ENCODE results near the gene IL36RN.

IL36RN gene

GRCh38 chr2:113012436-113013335, 46.3 kb upstream of the IL36RN start:
- no peak overlapping the region for H2AFZ ChIP-seq
- no peaks in the 10 kb centered on the region for H3K79me2 ChIP-seq
- no peak overlapping the region for H3K27ac ChIP-seq
- no peaks in the 10 kb centered on the region for H3K27me3 ChIP-seq (ENCODE audit: control insufficient read depth, insufficient read depth, low read length)
- H3K9ac ChIP-seq: no peak overlapping the region
- H3K36me3 ChIP-seq (ENCODE audit: control insufficient read depth, insufficient read depth, low read length): no peaks in the 10 kb centered on the region
- TF ChIP-seq, protein P1, sequence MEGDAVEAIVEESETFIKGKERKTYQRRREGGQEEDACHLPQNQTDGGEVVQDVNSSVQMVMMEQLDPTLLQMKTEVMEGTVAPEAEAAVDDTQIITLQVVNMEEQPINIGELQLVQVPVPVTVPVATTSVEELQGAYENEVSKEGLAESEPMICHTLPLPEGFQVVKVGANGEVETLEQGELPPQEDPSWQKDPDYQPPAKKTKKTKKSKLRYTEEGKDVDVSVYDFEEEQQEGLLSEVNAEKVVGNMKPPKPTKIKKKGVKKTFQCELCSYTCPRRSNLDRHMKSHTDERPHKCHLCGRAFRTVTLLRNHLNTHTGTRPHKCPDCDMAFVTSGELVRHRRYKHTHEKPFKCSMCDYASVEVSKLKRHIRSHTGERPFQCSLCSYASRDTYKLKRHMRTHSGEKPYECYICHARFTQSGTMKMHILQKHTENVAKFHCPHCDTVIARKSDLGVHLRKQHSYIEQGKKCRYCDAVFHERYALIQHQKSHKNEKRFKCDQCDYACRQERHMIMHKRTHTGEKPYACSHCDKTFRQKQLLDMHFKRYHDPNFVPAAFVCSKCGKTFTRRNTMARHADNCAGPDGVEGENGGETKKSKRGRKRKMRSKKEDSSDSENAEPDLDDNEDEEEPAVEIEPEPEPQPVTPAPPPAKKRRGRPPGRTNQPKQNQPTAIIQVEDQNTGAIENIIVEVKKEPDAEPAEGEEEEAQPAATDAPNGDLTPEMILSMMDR (IDR thresholded peaks at IDR 0.05): no peak
- no peak overlapping the region for H3K4me2 ChIP-seq (ENCODE audit: low read length)
- H3K9me3 ChIP-seq (ENCODE audit: control insufficient read depth, low read length): no peaks in the 10 kb centered on the region
- H3K4me3 ChIP-seq (ENCODE audit: low read depth, low read length): no peak overlapping the region
- no peaks in the 10 kb centered on the region for H3K4me1 ChIP-seq

DNA sequence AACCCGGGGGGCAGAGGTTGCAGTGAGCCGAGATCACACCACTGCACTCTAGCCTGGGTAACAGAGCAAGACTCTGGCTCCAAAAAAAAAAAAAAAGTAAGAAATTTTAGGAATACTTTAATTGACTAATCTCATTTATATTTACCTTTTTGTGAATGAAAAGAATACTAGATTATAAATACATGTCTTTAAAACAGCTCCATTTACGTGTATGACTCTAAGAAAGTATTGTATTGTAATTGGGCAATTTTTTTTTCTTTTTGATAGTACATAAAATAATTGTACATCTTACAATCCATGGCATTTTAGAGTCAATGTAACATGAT, 45.7 kb upstream of the IL36RN start:
- TF ChIP-seq, protein P1 (IDR thresholded peaks at IDR 0.05): no peak
- H3K4me3 ChIP-seq (ENCODE audit: low read depth, low read length): no peak overlapping the region

DNA sequence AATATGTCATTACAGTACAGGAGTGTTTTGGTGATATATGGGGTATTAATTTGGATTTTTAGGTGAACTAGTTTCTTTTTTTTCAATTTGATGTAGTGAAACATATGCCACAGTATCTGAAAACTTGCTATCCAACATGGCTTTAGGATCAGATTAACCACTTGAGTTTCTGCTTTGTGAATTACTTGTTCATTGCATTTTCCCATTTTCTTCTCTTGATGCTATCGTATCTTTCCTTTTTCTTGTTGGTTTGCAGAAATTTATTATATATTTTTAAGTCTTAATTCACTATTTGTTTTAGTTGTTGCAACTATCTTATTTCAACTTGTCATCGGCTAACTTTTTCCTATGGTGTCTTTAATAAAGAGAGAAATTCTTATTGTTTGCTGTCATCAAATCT, 44.9 kb upstream of the IL36RN start:
- Histone ChIP-seq H3K4me1 (no peaks in the 10 kb centered on the region), H3K27ac (no peak overlapping the region), H3K4me2 (ENCODE audit: low read length) (no peak overlapping the region), H3K79me2 (no peaks in the 10 kb centered on the region), H3K9ac (no peak overlapping the region), H3K4me3 (ENCODE audit: low read depth, low read length) (no peak overlapping the region), H3K36me3 (ENCODE audit: control insufficient read depth, insufficient read depth, low read length) (no peaks in the 10 kb centered on the region), H3K27me3 (ENCODE audit: control insufficient read depth, insufficient read depth, low read length) (no peaks in the 10 kb centered on the region), H3K9me3 (ENCODE audit: control insufficient read depth, low read length) (no peaks in the 10 kb centered on the region), H2AFZ (no peak overlapping the region)
- TF ChIP-seq, protein P1 (IDR thresholded peaks at IDR 0.05): no peak

More for the DNA sequence above, 45.7 kb upstream of the IL36RN start:
- Histone ChIP-seq H3K79me2 (no peaks in the 10 kb centered on the region), H3K4me2 (ENCODE audit: low read length) (no peak overlapping the region), H3K9ac (no peak overlapping the region), H3K9me3 (ENCODE audit: control insufficient read depth, low read length) (no peaks in the 10 kb centered on the region), H2AFZ (no peak overlapping the region), H3K27me3 (ENCODE audit: control insufficient read depth, insufficient read depth, low read length) (no peaks in the 10 kb centered on the region), H3K27ac (no peak overlapping the region), H3K36me3 (ENCODE audit: control insufficient read depth, insufficient read depth, low read length) (no peaks in the 10 kb centered on the region), H3K4me1 (no peaks in the 10 kb centered on the region)

DNA sequence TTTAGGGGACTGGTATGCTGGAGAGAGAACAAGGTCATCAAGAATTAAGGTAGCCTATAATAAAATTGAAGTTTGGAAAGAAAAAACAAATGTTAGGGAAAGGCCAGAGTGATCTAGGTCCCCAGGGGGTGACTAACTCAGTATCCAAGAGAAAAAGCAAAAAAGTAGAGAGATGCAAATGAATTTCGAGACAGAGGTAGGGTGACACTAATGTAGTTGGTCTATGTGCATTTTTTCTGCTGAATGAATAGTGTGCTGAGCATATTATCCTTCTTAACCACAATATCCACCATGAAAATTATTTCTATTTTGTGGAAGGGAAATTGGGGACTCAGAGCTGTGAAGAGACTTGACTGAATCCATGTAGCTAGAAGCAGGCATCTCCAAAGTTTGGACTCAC, 44.0 kb upstream of the IL36RN start:
- H3K9me3 ChIP-seq (ENCODE audit: control insufficient read depth, low read length): no peaks in the 10 kb centered on the region
- no peaks in the 10 kb centered on the region for H3K4me1 ChIP-seq
- TF ChIP-seq, protein P1 (IDR thresholded peaks at IDR 0.05): no peak
- H3K27ac ChIP-seq: no peak overlapping the region
- H3K79me2 ChIP-seq: no peaks in the 10 kb centered on the region
- no peaks in the 10 kb centered on the region for H3K36me3 ChIP-seq (ENCODE audit: control insufficient read depth, insufficient read depth, low read length)
- no peak overlapping the region for H3K4me2 ChIP-seq (ENCODE audit: low read length)
- no peak overlapping the region for H2AFZ ChIP-seq
- no peak overlapping the region for H3K4me3 ChIP-seq (ENCODE audit: low read depth, low read length)
- no peaks in the 10 kb centered on the region for H3K27me3 ChIP-seq (ENCODE audit: control insufficient read depth, insufficient read depth, low read length)
- no peak overlapping the region for H3K9ac ChIP-seq

- TF ChIP-seq, protein P1 (IDR thresholded peaks at IDR 0.05): no peak
- H3K27me3 ChIP-seq (ENCODE audit: control insufficient read depth, insufficient read depth, low read length): no peaks in the 10 kb centered on the region
- no peak overlapping the region for H3K27ac ChIP-seq
- no peak overlapping the region for H2AFZ ChIP-seq
- no peak overlapping the region for H3K4me2 ChIP-seq (ENCODE audit: low read length)
- H3K4me3 ChIP-seq (ENCODE audit: low read depth, low read length): no peak overlapping the region
- H3K79me2 ChIP-seq: no peaks in the 10 kb centered on the region
- H3K9me3 ChIP-seq (ENCODE audit: control insufficient read depth, low read length): no peaks in the 10 kb centered on the region
- H3K36me3 ChIP-seq (ENCODE audit: control insufficient read depth, insufficient read depth, low read length): no peaks in the 10 kb centered on the region
- H3K9ac ChIP-seq: no peak overlapping the region
- H3K4me1 ChIP-seq: no peaks in the 10 kb centered on the region
These were observed 43.3 kb upstream of the IL36RN start for GRCh38 chr2:113015655-113016054.
